Measurements from ENCODE around the gene ERP44.
"Not testable (repeated sequence)": the region's sequence is repeated elsewhere in the genome, so short reads cannot be mapped to it uniquely, and the experiment has no call there.

Gene ERP44

GRCh38 chr9:100064872-100065581 lies 33.8 kb downstream of the ERP44 start:
- no peak for DNase-seq

GRCh38 chr9:100063185-100063584 lies 35.6 kb downstream of the ERP44 start:
- DNase-seq, result no peak

GRCh38 chr9:100062683-100063082 lies 36.1 kb downstream of the ERP44 start:
- not testable (repeated sequence) for DNase-seq

- DNase-seq, result no peak
Observed at GRCh38 chr9:100058699-100059579, 39.9 kb downstream of the ERP44 start.

GRCh38 chr9:100057624-100058023 lies 41.2 kb downstream of the ERP44 start:
- DNase-seq, result no peak

GRCh38 chr9:100056561-100056960 lies 42.2 kb downstream of the ERP44 start:
- DNase-seq, result no peak

- no peak for DNase-seq
Observed at GRCh38 chr9:100052375-100052774, 46.4 kb downstream of the ERP44 start.

- DNase-seq, result no peak
Observed at GRCh38 chr9:100049551-100049950, 49.2 kb downstream of the ERP44 start.

- no peak for DNase-seq
Observed at GRCh38 chr9:100038472-100038871, 60.3 kb downstream of the ERP44 start.

- DNase-seq, result no peak
Observed at GRCh38 chr9:100033877-100034551, 64.8 kb downstream of the ERP44 start.

- no peak for DNase-seq
Observed at GRCh38 chr9:100030548-100030947, 68.3 kb downstream of the ERP44 start.

- no peak for DNase-seq
Observed at GRCh38 chr9:100029251-100029650, 69.5 kb downstream of the ERP44 start.

GRCh38 chr9:100028201-100028784 lies 70.5 kb downstream of the ERP44 start:
- DNase-seq, result no peak

- DNase-seq, result no peak
Observed at GRCh38 chr9:100027543-100027942, 71.3 kb downstream of the ERP44 start.

- no peak for DNase-seq
Observed at GRCh38 chr9:100021931-100022330, 76.9 kb downstream of the ERP44 start.

- DNase-seq, result no peak
Observed at GRCh38 chr9:100020121-100020795, 78.5 kb downstream of the ERP44 start.

GRCh38 chr9:100019541-100019940 lies 79.3 kb downstream of the ERP44 start:
- DNase-seq, result no peak

GRCh38 chr9:100014846-100015245 lies 84.0 kb downstream of the ERP44 start:
- DNase-seq, result no peak

GRCh38 chr9:100013573-100013972 lies 85.2 kb downstream of the ERP44 start:
- no peak for DNase-seq

- no peak for DNase-seq
Observed at GRCh38 chr9:100012279-100012678, 86.5 kb downstream of the ERP44 start.

GRCh38 chr9:100011062-100011681 lies 87.6 kb downstream of the ERP44 start:
- DNase-seq, result no peak

GRCh38 chr9:99999797-100000196 lies 99.0 kb downstream of the ERP44 start:
- no peak for DNase-seq

All from NCI-H1436 treated with DMSO at 0.1 percent for 48 hours (cell line).